ENCODE data around the gene POLR2B.
"Not testable (repeated sequence)": the region's sequence is repeated elsewhere in the genome, so short reads cannot be mapped to it uniquely, and the experiment has no call there.

Gene POLR2B

DNA sequence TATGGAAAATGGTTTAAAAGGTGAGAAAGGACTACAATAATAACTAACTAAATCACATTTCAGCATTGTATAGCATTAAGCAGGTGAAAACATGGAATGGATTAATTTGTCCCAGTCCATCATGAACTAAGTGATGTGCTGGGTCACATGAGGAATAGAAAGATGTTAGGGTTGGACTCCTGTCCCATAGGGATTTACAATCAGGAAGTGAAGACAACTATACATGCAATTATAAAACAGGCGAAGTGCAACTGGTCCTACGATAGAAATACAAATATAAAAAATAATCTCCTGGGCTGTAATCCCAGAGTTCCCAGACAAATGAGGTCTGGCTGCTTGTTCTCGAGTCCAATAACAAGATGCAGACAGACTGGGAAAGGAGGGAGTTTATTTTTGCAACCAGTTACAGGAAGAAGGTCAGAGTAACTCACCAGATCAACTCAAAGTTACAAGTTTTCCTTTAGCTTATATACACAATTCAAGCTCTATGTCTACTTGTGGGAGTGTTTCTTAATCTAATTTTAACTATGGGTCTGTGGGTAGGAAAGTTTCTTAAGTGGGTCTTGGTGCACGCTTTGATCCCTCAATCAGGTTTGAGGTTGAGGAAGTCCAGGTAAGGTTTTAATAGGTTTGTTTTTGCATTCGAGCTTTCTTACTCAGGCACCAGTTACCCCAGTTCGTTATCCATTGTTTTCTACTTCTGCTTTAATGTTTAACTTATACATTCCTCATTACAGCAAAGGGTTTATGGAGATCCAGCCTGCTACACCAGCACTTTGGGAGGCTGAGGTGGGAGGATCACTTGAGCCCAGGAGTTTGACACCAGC is 81.4 kb downstream of the POLR2B start:
- no peak for DNase-seq

- not testable (repeated sequence) for DNase-seq
Observed at GRCh38 chr4:57060717-57061067, 82.0 kb downstream of the POLR2B start.

GRCh38 chr4:57061395-57061794 is 82.7 kb downstream of the POLR2B start:
- DNase-seq: no peak

DNA sequence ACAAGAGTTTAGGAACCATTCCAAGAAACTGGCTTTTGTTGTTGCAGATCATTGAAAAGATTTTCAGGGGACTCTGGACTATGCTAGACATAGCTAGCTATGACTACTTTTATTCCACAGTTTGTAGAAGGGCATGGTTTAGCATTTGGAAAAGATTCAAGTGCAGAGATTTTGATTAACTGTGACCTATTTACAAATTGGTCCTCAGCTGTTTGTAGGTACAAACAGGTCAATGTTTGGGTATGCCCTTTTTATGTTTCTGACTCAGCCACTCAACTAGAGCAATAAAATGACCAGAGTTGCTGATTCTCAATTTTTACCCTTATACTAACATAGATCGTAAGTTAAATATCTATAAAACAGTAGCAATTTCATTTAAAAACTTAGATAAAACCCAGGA is 84.8 kb downstream of the POLR2B start:
- DNase-seq: no peak

GRCh38 chr4:57064120-57064519 is 85.4 kb downstream of the POLR2B start:
- DNase-seq: no peak

DNA sequence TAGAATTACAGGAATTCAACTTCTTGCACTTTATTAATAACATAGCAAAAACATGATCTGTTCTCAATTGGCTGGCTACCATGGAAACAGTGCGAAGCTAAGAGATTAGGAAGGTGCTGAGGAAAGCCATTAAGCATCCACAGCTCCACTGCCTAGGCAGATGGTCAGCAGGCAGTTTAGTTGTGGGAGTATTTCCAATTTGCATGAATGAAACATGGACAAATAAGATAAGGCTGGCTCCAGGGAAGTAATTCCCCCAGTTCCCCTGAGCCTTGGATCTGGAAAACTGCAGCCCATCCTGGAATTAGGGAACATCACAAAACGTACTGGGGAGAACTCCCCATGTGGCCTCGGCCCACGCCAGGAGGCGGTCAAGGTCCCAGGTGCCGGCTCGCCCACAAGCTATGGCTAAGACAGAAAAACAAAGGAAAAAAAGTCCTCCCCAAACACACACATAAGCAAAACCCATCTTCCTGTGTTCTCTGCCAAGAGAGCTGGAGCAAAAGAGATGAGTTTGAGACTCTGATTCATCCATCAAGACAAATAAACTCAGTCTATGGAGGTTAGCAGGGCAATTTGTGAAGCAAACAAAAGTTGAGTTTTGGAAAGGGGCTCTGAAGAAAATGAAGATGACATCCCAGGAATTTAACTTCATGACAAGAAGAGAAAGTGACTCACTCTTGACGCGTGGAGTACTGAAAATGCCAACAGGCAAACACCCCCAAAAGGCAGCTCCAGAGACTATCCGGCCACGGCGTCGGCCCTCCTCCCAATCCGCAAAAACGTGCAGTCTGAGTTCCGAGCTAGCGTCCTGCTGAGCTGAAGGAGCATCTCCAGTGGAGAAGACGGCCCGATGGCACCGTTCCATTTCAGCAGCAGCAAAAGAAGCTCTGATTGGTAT is 86.4 kb downstream of the POLR2B start:
- DNase-seq: no peak

DNA sequence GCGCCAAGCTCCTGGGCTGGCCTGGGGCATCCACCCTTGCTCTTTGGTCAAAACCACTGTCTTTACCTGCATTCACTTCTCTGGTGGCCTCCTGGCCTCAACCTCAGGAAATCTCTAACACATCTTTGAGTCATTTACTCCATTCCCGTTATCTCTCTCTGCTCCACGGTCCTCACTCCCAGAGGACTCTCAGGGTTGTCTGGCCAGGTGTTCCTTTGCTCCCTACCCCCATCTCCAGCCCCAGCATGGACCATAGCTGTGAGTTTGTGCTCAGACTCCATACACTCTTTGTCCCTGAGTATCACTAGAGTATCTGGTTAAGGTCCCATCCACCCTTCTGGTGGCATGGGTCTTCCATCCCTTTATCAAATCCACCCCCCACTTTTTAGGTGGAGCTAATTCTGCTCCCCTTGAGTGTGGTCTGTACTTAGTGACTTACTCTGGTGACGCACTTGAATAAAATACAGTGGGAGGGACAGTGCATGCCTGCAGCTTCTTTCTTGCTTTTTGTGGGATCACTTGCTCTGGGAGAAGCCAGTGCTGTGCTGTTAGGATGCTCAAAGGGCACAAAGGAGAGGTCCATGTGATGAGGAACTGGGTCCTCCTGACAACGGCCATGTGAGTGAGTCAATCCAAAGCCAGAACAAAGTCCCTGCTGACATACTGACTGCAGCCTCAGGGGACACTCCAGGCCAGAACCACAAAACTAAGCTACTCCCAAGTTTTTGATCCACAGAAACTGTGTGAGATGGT is 87.2 kb downstream of the POLR2B start:
- DNase-seq: no peak

DNA sequence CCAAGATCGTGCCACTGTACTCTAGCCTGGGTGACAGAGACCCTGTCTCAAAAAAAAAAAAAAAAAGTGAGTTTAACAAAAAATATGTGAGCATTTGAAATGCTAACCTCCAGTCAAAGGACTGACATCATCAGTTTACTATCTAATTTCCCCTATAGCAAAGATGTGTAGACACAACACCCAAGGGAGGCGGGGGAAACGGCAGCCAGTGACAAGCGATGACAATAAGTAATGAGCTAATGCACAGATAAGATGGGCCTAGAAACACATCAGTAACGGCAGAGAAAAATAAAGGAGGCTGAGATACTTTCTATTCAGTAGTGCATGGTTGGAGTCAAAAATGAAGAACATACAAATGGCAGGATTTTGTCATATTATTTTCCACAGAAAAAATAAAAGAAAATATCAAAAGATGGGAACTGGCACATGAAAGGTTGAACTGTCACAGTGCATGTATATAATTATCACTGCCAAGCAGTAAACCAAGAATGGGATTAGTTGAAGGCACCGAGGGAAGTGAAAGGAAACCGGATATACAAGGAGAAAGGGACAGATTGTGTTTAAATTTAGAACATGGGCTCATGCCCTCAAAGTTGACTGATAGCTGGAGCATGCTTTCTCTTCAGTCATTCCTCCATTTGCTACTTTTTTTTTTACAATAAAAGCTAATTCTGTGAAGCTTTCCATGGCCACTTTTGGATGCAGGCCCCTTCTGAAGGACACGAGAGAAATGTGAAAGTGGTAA is 89.7 kb downstream of the POLR2B start:
- no peak for DNase-seq

GRCh38 chr4:57070461-57070860 is 91.8 kb downstream of the POLR2B start:
- no peak for DNase-seq

GRCh38 chr4:57071326-57071725 is 92.6 kb downstream of the POLR2B start:
- DNase-seq: no peak

- no peak for DNase-seq
Observed at GRCh38 chr4:57073559-57073958, 94.9 kb downstream of the POLR2B start.

GRCh38 chr4:57074744-57075143 is 96.0 kb downstream of the POLR2B start:
- no peak for DNase-seq

DNA sequence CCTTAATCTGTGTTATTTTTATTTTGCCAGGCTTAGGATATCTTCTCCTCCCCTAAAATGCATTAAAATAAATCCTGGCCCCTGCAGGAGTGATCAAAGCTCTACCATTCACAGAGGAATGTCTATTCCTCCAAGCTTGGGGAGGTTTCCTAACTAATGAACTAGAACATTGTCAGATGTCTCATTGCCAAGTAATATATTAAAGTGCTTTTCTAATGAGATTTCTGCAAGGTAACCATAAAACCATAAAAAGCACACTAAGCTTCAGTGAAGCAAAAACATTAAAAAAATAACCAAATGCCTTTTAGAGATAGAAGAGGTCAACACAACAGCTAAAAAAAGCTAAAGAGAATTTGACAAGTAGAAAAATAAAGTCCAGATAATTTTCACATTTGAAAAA is 96.7 kb downstream of the POLR2B start:
- no peak for DNase-seq

DNA sequence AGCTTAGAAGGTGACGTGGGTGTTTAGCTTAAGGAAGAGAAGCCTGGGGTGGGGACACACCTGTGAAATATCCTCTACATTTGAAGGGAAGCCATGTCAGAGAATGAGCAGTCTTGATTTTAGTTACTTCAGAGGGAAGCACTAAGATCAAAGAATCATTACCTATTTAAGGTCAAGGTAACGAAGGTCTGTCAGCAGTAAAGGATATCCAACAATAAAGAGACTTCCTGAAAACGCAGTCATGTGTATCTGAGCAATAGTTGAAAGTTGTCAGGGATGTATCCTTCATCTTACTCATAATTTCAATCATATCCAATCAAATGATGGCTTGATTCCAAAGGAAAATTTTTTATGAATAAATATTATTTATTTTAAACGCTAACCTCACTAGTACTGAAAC is 98.0 kb downstream of the POLR2B start:
- DNase-seq: no peak

DNA sequence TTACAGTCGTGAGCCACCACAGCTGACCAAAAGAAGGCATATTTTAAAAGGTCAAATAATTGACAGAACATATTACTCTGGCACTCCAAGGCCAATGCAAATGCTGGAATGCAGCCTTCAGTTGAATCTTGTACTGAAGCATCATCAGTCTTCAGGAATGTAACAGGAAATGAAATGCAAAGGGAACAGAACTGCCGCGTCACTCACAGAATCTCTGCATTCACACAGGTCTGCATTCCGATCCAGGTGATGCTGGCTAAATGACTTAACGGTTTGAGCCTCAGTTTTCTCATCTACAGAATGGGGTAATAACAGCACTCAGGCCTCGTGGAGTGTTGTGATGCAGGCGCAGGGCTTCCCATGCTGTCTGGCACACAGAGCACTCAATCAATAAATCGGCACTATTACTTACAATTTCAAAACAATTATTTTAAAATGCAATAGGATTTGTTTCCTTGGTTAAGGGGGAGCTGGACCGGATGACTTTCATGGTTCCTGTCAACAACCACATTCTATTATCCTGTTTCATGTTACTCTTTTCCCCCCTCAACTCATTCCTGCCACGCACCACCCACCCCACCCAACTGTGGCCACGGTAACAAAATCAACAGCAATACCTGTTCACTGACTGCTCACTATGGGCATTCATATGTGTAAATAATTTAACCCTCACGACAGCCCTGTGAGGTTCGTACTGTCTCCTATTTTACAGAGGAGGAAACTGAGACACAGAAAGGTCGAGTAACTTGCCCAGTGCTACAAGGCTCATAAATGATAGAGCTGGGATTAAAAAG is 99.1 kb downstream of the POLR2B start:
- DNase-seq: no peak

GRCh38 chr4:57078685-57079521 is 100.2 kb downstream of the POLR2B start:
- DNase-seq: no peak
